K562 (cell line): ENCODE results near the gene BSN.

Experiments used
- JUND ChIP-seq, 2 experiments: IDR thresholded peaks; 2 replicates in 1 of 2; 3 replicates in 1 of 2; pipeline ENCODE4 v1.6.1; 2011; ENCODE audit warnings: borderline replicate concordance in 2 of 2, low read depth in 2 of 2, low read length in 2 of 2, improper control_type of control experiment in 1 of 2, missing biosample characterization in 1 of 2, missing genetic modification characterization in 1 of 2, missing genetic modification reagents in 1 of 2
- KAT2B ChIP-seq: IDR thresholded peaks from one replicate; pipeline ENCODE4 v1.6.1; 2012; ENCODE audit warnings: low read depth, mild to moderate bottlenecking, control low read depth, inconsistent platforms, low read length, moderate library complexity
- MAFK ChIP-seq: IDR thresholded peaks from 2 replicates; pipeline ENCODE4 v1.6.1; 2011; ENCODE audit warnings: low read length, improper control_type of control experiment
- NCOR1 ChIP-seq: fragments of 450-650 bp; IDR thresholded peaks from 2 replicates; pipeline ENCODE4 v1.6.1; 2016; ENCODE audit warnings: mild to moderate bottlenecking, moderate library complexity
- POLR2A ChIP-seq: fragments of 450-650 bp; conservative IDR thresholded peaks from 2 replicates; pipeline ENCODE4 v1.6.1; 2016
- SP2 ChIP-seq: IDR thresholded peaks from 2 replicates; pipeline ENCODE4 v1.6.1; 2011; ENCODE audit warnings: mild to moderate bottlenecking, low read depth, low read length, moderate library complexity; ENCODE audit not compliant: poor library complexity, severe bottlenecking; ENCODE audit errors: extremely low read depth
- TF ChIP-seq, protein P1 (sequence below): sonication (generic); formaldehyde crosslinking; IDR thresholded peaks from 2 replicates; pipeline ENCODE4 v1.8.1; 2022; ENCODE audit warnings: missing genetic modification reagents

GRCh38 chr3:49717959-49718857, 163.9 kb downstream of the BSN start:
- TF ChIP-seq JUND (IDR thresholded peaks at IDR 0.05; ENCODE audit: borderline replicate concordance, low read depth, low read length): no peak
- TF ChIP-seq JUND (tag; IDR thresholded peaks at IDR 0.05; ENCODE audit: borderline replicate concordance, low read depth, low read length): no peak
- no peak for TF ChIP-seq MAFK
- TF ChIP-seq KAT2B: no peak
- TF ChIP-seq POLR2A: no peak
- TF ChIP-seq, protein P1, sequence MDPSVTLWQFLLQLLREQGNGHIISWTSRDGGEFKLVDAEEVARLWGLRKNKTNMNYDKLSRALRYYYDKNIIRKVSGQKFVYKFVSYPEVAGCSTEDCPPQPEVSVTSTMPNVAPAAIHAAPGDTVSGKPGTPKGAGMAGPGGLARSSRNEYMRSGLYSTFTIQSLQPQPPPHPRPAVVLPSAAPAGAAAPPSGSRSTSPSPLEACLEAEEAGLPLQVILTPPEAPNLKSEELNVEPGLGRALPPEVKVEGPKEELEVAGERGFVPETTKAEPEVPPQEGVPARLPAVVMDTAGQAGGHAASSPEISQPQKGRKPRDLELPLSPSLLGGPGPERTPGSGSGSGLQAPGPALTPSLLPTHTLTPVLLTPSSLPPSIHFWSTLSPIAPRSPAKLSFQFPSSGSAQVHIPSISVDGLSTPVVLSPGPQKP: no peak
- no peak for TF ChIP-seq NCOR1
- no peak for TF ChIP-seq SP2
